Upper lobe of right lung (tissue), 1 donor: ENCODE results near the gene SEC31A. TPM values are rescaled to one million over a fixed set of nuclear protein-coding genes. Genes with fewer than 3 reads are reported as not detected.
A peak's percentile ranks its signal among the peaks of the same experiment; 100 is the strongest.

Experiments used
- ATAC-seq: fragments of 200-7000 bp; cut with Tn5 transposase; one replicate; pipeline ENCODE4 v1.9.1; 2020; ENCODE audit warnings: mild to moderate bottlenecking, moderate library complexity
- DNase-seq: peaks from one replicate; pipeline ENCODE4 v3.0.0-alpha.2; 2020
- H3K27ac ChIP-seq: fragments of 200-600 bp; one replicate; pipeline ENCODE4 v1.8.0; 2022
- H3K27me3 ChIP-seq: fragments of 200-600 bp; one replicate; pipeline ENCODE4 v1.8.0; 2022; ENCODE audit warnings: mild to moderate bottlenecking
- H3K36me3 ChIP-seq: fragments of 200-600 bp; one replicate; pipeline ENCODE4 v1.8.0; 2022
- H3K4me1 ChIP-seq: fragments of 200-600 bp; one replicate; pipeline ENCODE4 v1.8.0; 2022
- H3K4me3 ChIP-seq: fragments of 200-600 bp; one replicate; pipeline ENCODE4 v1.8.0; 2022; ENCODE audit warnings: mild to moderate bottlenecking
- H3K9me3 ChIP-seq: fragments of 200-600 bp; one replicate; pipeline ENCODE4 v1.8.0; 2022
- intact Hi-C: fragments of 100-400 bp; cut with DNase I; formaldehyde crosslinking; loops from one replicate; pipeline ENCODE4 v1.11.0; 2022
- total RNA-seq: library from RNA; stranded (reverse); fragmentation: NEBNext Ultra II Directional; extraction: Animal tissue kit (Norgen Biotek cat#: 25700); gene quantifications from one replicate; pipeline ENCODE4 v1.2.1, GENCODE V29; 2021
- TF ChIP-seq, protein P1 (sequence below): fragments of 200-600 bp; IDR thresholded peaks from one replicate; pipeline ENCODE4 v1.8.0; 2022; ENCODE audit warnings: antibody characterized with exemption
- donor health status: DM: no; HTN: yes; CAD: no; lungs with severe emphysema.

Gene SEC31A
- total RNA-seq, 1 donor from 2014 or later: 199 TPM

DNA sequence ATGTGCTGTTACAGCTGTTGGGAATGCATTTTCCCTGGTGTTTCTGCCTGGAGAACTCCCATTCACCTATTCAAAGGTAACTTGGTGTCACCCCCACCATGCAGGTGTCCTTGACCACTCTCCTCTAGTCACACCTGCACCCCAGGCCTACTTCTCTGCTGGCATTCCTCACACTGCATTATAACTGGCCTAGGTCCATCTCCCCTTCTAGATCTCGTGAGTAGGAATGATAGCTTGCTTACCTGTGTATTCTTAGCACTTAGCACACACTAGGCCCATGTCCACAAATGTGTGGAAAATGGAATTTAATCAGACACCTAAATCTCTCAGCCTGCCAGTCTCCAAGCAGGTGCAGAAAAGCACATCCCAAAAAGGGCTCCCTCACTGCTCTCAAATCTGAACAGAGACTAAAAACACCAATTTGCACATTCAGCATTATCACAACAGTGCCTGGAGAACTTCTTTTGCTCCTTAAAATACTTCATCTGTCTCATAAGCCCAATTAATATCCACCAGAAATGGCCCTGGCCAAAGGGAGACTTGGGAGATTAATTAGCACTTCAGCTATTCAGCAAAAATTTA lies 110.7 kb downstream of the SEC31A start:
- no peaks in the 10 kb centered on the region for H3K9me3 ChIP-seq
- no peaks in the 10 kb centered on the region for H3K4me1 ChIP-seq
- no peak for ATAC-seq
- H3K36me3 ChIP-seq: no peaks in the 10 kb centered on the region
- intact Hi-C loops: no loop called here
- TF ChIP-seq, protein P1, sequence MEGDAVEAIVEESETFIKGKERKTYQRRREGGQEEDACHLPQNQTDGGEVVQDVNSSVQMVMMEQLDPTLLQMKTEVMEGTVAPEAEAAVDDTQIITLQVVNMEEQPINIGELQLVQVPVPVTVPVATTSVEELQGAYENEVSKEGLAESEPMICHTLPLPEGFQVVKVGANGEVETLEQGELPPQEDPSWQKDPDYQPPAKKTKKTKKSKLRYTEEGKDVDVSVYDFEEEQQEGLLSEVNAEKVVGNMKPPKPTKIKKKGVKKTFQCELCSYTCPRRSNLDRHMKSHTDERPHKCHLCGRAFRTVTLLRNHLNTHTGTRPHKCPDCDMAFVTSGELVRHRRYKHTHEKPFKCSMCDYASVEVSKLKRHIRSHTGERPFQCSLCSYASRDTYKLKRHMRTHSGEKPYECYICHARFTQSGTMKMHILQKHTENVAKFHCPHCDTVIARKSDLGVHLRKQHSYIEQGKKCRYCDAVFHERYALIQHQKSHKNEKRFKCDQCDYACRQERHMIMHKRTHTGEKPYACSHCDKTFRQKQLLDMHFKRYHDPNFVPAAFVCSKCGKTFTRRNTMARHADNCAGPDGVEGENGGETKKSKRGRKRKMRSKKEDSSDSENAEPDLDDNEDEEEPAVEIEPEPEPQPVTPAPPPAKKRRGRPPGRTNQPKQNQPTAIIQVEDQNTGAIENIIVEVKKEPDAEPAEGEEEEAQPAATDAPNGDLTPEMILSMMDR: no peak
- no peak overlapping the region for H3K27ac ChIP-seq
- no peak for DNase-seq
- H3K27me3 ChIP-seq: no peaks in the 10 kb centered on the region
- H3K4me3 ChIP-seq: no peak overlapping the region

DNA sequence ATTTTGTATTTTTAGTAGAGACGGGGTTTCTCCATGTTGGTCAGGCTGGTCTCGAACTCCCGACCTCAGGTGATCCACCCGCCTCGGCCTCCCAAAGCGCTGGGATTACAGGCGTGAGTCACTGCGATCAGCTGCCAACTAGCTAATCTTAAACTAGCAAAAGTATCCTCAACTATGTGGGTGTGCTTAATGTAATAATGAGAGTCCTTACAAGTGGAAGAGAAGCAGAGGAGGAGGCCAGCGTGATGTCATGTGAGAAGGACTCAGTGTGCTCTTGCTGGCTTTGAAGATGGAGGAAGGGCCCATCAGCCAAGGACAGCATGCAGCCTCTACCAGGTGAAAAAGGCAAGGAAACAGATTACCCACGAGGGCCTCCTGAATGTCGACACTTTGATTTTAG lies 111.9 kb downstream of the SEC31A start:
- TF ChIP-seq, protein P1: no peak
- Histone ChIP-seq H3K27ac (no peak overlapping the region), H3K4me3 (no peak overlapping the region), H3K27me3 (no peaks in the 10 kb centered on the region), H3K4me1 (no peaks in the 10 kb centered on the region), H3K9me3 (no peaks in the 10 kb centered on the region), H3K36me3 (no peaks in the 10 kb centered on the region)
- intact Hi-C loops: no loop called here
- peak; percentile 38 for ATAC-seq
- no peak for DNase-seq

DNA sequence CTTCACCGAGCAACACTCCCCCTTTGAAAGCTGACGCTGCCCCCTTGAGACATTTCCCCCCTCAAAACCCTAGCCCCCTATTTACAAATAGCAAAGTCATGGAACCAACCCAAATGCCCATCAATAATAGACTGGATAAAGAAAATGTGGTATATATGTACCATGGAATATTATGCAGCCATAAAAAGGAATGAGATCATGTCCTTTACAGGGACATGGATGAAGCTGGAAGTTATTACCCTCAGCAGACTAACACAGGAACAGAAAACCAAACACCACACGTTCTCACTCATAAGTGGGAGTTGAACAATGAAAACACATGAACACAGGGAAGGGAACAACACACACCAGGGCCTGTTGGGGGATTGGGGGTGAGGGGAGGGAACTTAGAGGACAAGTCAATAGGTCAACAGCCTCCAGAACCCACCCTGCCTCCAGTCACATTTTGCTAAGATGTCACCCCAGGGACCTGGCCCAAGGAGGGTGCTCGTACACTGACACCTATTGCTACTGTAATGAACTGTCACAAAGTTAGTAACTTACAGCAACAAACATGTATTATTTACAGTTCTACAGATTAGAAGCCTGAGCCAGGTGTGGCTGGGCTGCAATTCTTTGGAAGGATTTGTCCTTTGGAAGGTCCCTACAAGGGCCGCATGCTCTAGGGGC lies 113.0 kb downstream of the SEC31A start:
- no peak for DNase-seq
- intact Hi-C loops: no loop called here

DNA sequence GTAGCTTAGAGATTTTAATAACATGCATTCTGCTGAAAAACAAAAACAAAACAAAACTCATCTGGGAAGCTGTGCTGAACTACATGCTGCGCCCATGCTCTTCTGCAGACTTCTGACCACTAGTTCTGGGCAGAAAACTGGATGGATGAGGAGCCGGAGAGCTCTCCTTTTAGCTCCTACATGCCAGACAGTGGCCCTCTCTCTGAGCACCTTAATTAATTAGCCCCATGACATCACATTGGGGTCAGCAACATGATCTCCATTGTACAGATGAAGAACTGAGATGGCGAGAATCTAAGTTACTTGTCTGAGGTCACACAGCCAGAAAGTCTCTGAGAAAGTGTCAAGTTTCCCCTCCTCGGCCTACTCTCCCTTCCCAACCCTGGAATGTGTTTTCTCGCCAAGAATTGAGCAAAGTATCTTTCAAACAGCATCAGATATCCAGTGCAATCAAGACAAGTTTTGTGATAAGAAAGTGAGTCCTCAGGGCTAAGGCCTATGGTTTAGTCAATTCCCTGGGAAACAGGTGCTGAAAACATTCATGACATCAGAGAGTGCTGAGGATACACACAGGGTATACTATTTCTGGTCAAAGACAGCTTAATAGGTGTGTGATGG lies 113.9 kb downstream of the SEC31A start:
- DNase-seq (no peak), ATAC-seq (peak; percentile 51)
- intact Hi-C loops: no loop called here

More for the DNA sequence above, 113.0 kb downstream of the SEC31A start:
- H3K27me3 ChIP-seq: no peaks in the 10 kb centered on the region
- no peaks in the 10 kb centered on the region for H3K36me3 ChIP-seq
- no peaks in the 10 kb centered on the region for H3K9me3 ChIP-seq
- no peak overlapping the region for H3K27ac ChIP-seq
- TF ChIP-seq, protein P1: no peak
- no peak for ATAC-seq
- no peak overlapping the region for H3K4me3 ChIP-seq
- H3K4me1 ChIP-seq: no peaks in the 10 kb centered on the region

DNA sequence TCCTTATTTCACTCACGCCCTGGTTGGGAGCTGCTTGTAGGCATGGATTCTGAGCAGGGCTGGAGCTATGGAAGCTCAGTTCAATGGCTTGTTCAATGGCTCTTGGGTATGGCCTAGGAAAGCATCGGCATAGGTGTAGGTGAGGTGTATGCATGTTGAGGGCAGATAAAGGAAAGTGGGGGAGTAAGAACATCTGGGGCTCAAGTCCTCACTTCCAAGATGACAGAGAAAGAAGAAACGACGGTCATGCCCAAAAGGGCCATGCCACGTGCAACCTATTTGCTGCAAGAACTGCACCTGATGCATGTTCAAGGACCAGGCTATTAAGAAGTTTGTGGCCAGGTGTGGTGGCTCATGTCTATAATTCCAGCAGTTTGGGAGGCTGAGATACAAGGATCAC lies 115.7 kb downstream of the SEC31A start:
- DNase-seq (no peak), ATAC-seq (no peak)
- Histone ChIP-seq H3K27ac (no peak overlapping the region), H3K4me1 (no peaks in the 10 kb centered on the region), H3K36me3 (no peaks in the 10 kb centered on the region), H3K9me3 (no peaks in the 10 kb centered on the region), H3K27me3 (no peaks in the 10 kb centered on the region), H3K4me3 (no peak overlapping the region)
- TF ChIP-seq, protein P1: no peak
- intact Hi-C loops: no loop called here

More for the DNA sequence above, 113.9 kb downstream of the SEC31A start:
- no peaks in the 10 kb centered on the region for H3K36me3 ChIP-seq
- TF ChIP-seq, protein P1: no peak
- H3K4me1 ChIP-seq: no peaks in the 10 kb centered on the region
- H3K27me3 ChIP-seq: no peaks in the 10 kb centered on the region
- H3K4me3 ChIP-seq: no peak overlapping the region
- H3K9me3 ChIP-seq: no peaks in the 10 kb centered on the region
- H3K27ac ChIP-seq: no peak overlapping the region
